ENCODE data around the gene STK11IP.

GRCh38 chr2:219609149-219609750, 11.6 kb downstream of the STK11IP start:
- TF ChIP-seq POLR2AphosphoS5 (IDR thresholded peaks at IDR 0.05; ENCODE audit: low read length): no peak
- no peak for TF ChIP-seq NR2C1 (IDR thresholded peaks at IDR 0.05)
- TF ChIP-seq HCFC1 (IDR thresholded peaks at IDR 0.05; ENCODE audit: low read length): no peak
- no peak for TF ChIP-seq MXI1 (IDR thresholded peaks at IDR 0.05; ENCODE audit: low read depth, low read length)
- TF ChIP-seq CTCF (IDR thresholded peaks at IDR 0.05 in 2 of 3, conservative IDR thresholded peaks at IDR 0.05 in 1 of 3; ENCODE audit: control insufficient read depth in 2 of 3, extremely low read depth in 1 of 3, insufficient read depth in 1 of 3, low read depth in 3 of 3, low read length in 3 of 3): no peak
- TF ChIP-seq NRF1 (conservative IDR thresholded peaks at IDR 0.05; ENCODE audit: low read depth, low read length): no peak
- TF ChIP-seq CHD2 (IDR thresholded peaks at IDR 0.05; ENCODE audit: borderline replicate concordance, low read depth, low read length): no peak
- TF ChIP-seq JUNB (IDR thresholded peaks at IDR 0.05): no peak
- TF ChIP-seq SPI1 (IDR thresholded peaks at IDR 0.05; ENCODE audit: borderline replicate concordance, insufficient read depth, low read depth, low read length): no peak
- TF ChIP-seq POLR2A (IDR thresholded peaks at IDR 0.05; ENCODE audit: low read depth, low read length): no peak
- TF ChIP-seq YY1 (IDR thresholded peaks at IDR 0.05; ENCODE audit: low read depth, low read length): no peak
- no peak for TF ChIP-seq SP1 (IDR thresholded peaks at IDR 0.05; ENCODE audit: low read depth, low read length)
- no peak for TF ChIP-seq NFYB (IDR thresholded peaks at IDR 0.05; ENCODE audit: insufficient read depth, low read depth, low read length)
- no peak for TF ChIP-seq CBFB (IDR thresholded peaks at IDR 0.05; ENCODE audit: low read depth)
